K562 (cell line): ENCODE results near the gene RET. TPM values are rescaled to one million over a fixed set of nuclear protein-coding genes. Genes with fewer than 3 reads are reported as not detected.
A peak's percentile ranks its signal among the peaks of the same experiment; 100 is the strongest.

Source experiments
- ATAC-seq: fragments of 200-7000 bp; cut with Tn5 transposase; 3 replicates; pipeline ENCODE4 v1.9.1; 2020; ENCODE audit warnings: moderate library complexity
- BruUV-seq: library from RNA; stranded (reverse); fragments of 400-500 nt; replicated peaks from 2 replicates; lab custom pipeline; 2021; lab: Mats Ljungman, UMichigan
- CTCF ChIA-PET: fragments of 300-600 bp; formaldehyde crosslinking; extraction: SDS; loops from one replicate; lab custom pipeline; 2021; ENCODE audit warnings: low intra/inter-chr PET ratio; lab: Yijun Ruan, JAX
- POLR2A ChIA-PET: fragments of 300-600, 350-650 bp; sonication (Branson Sonifier 250); formaldehyde crosslinking; extraction: SDS; loops from one replicate; lab custom pipeline; 2021; ENCODE audit warnings: antibody characterized with exemption, inconsistent platforms; lab: Yijun Ruan, JAX
- DNase-seq, 4 experiments: peaks; one replicate each; pipeline versions ENCODE4 v3.0.0 to v3.0.0-alpha.2; 2011 to 2018; ENCODE audit warnings: low spot score in 3 of 4, mixed read lengths in 3 of 4; ENCODE audit errors: extremely low read depth in 1 of 4
- FAIRE-seq: peaks from 2 replicates; lab custom pipeline; 2011; peaks lifted over from hg19 to GRCh38; lab: Jason Lieb, UNC
- H2AFZ ChIP-seq: 2 replicates; pipeline ENCODE4 v1.6.0; 2011; ENCODE audit warnings: low read depth, low read length, control low read depth, inconsistent platforms
- H3K27ac ChIP-seq: fragments of 200-600 bp; 3 replicates; pipeline ENCODE4 v1.8.0; 2011; ENCODE audit warnings: low read depth, mild to moderate bottlenecking, control low read depth, inconsistent platforms, low read length, moderate library complexity, mixed read lengths; ENCODE audit errors: extremely low read depth
- H3K27me3 ChIP-seq, 2 experiments: fragments of 300-600 bp in 1 of 2; 2 replicates in 1 of 2; 3 replicates in 1 of 2; pipeline versions ENCODE4 v1.6.0 to v1.8.0; 2011; ENCODE audit warnings: inconsistent platforms in 2 of 2, low read length in 2 of 2, mild to moderate bottlenecking in 1 of 2, mixed read lengths in 1 of 2, moderate library complexity in 1 of 2; ENCODE audit not compliant: control insufficient read depth in 2 of 2, insufficient read depth in 2 of 2
- H3K36me3 ChIP-seq: fragments of 300-600 bp; 3 replicates; pipeline ENCODE4 v1.8.0; 2011; ENCODE audit warnings: mild to moderate bottlenecking, low read length, inconsistent platforms; ENCODE audit not compliant: control insufficient read depth, insufficient read depth
- H3K4me1 ChIP-seq, 2 experiments: fragments of 200-600 bp in 1 of 2; replicated peaks in 1 of 2; 2 replicates in 1 of 2; 3 replicates in 1 of 2; pipeline versions ENCODE4 v1.5.1 to v1.8.0; 2011; ENCODE audit warnings: inconsistent platforms in 2 of 2, low read length in 2 of 2, mild to moderate bottlenecking in 1 of 2, mixed read lengths in 1 of 2, moderate library complexity in 1 of 2; ENCODE audit not compliant: control insufficient read depth in 2 of 2, insufficient read depth in 2 of 2
- H3K4me2 ChIP-seq: 2 replicates; pipeline ENCODE4 v1.6.1; 2011; ENCODE audit warnings: low read length, control low read depth, inconsistent platforms, mixed read lengths; ENCODE audit not compliant: insufficient read depth
- H3K4me3 ChIP-seq: fragments of 200-600 bp; sonication (generic), shearing (Covaris generic); 2 replicates; pipeline ENCODE4 v1.5.1; 2016; ENCODE audit warnings: control low read depth, inconsistent platforms
- H3K79me2 ChIP-seq: fragments of 200-600 bp; 3 replicates; pipeline ENCODE4 v1.8.0; 2011; ENCODE audit warnings: low read length, inconsistent platforms; ENCODE audit not compliant: control insufficient read depth, insufficient read depth
- H3K9ac ChIP-seq, 2 experiments: 2 replicates each; pipeline versions ENCODE4 v1.6.0 to v1.6.1; 2011; ENCODE audit warnings: low read depth in 2 of 2, low read length in 2 of 2, control low read depth in 1 of 2, inconsistent platforms in 1 of 2, mild to moderate bottlenecking in 1 of 2, mixed read lengths in 1 of 2; ENCODE audit not compliant: insufficient read depth in 1 of 2
- H3K9me1 ChIP-seq: one replicate; pipeline ENCODE4 v1.6.0; 2011; ENCODE audit warnings: inconsistent platforms, mild to moderate bottlenecking, low read length, moderate library complexity; ENCODE audit not compliant: control insufficient read depth, insufficient read depth
- H3K9me3 ChIP-seq: replicated peaks from 2 replicates; pipeline ENCODE4 v1.5.1; 2011; ENCODE audit warnings: low read depth, low read length, inconsistent platforms; ENCODE audit not compliant: control insufficient read depth, insufficient read depth
- H4K20me1 ChIP-seq: replicated peaks from 2 replicates; pipeline ENCODE4 v1.6.1; 2011; ENCODE audit warnings: low read length, inconsistent platforms, mixed read lengths; ENCODE audit not compliant: control insufficient read depth, insufficient read depth
- CTCF ChIP-seq, 3 experiments: IDR thresholded peaks in 2 of 3; conservative IDR thresholded peaks in 1 of 3; 2 replicates each; pipeline ENCODE4 v1.5.1; 2011 to 2012; ENCODE audit warnings: low read length in 3 of 3, mild to moderate bottlenecking in 3 of 3, control low read depth in 2 of 3, improper control_type of control experiment in 1 of 3, inconsistent platforms in 1 of 3, low read depth in 1 of 3, mixed read lengths in 1 of 3, moderate library complexity in 1 of 3; ENCODE audit not compliant: insufficient read depth in 2 of 3
- RAD21 ChIP-seq, 2 experiments: fragments of 250-450 bp in 1 of 2; fragments of 450-650 bp in 1 of 2; sonication (Bioruptor Pico) in 1 of 2; formaldehyde crosslinking in 1 of 2; IDR thresholded peaks in 1 of 2; conservative IDR thresholded peaks in 1 of 2; 2 replicates each; pipeline versions ENCODE4 v1.4.0 to v1.8.0; 2020 to 2022; ENCODE audit warnings: mild to moderate bottlenecking in 2 of 2, moderate library complexity in 1 of 2
- REST ChIP-seq, 2 experiments: fragments of 450-650 bp; formaldehyde crosslinking in 1 of 2; IDR thresholded peaks; 2 replicates each; pipeline versions ENCODE4 v1.4.0 to v1.6.1; 2014 to 2020; ENCODE audit warnings: mild to moderate bottlenecking in 2 of 2, borderline replicate concordance in 1 of 2, low read depth in 1 of 2
- SNIP1 ChIP-seq: fragments of 450-650 bp; IDR thresholded peaks from 2 replicates; pipeline ENCODE4 v1.7.1; 2017; ENCODE audit warnings: low read depth, mild to moderate bottlenecking
- ZBTB34 ChIP-seq: fragments of 250-450 bp; sonication (Bioruptor Pico); IDR thresholded peaks from 2 replicates; pipeline ENCODE4 v1.8.0; 2021; ENCODE audit warnings: mild to moderate bottlenecking, moderate library complexity
- WGBS: fragments of 100-300 bp; shearing (Covaris generic); methylation state at CpG from one replicate; pipeline ENCODE4 v1.1.6; 2016; ENCODE audit warnings: low coverage, mixed read lengths; ENCODE audit not compliant: insufficient coverage; ENCODE audit errors: missing lambda C conversion rate; 5-methylcytosine and 5-hydroxymethylcytosine counted together
- in situ Hi-C: fragments of 300-500 bp; cut with MboI; formaldehyde crosslinking; loops from 4 replicates; pipeline ENCODE4 v1.15.0; 2018; ENCODE audit warnings: inconsistent platforms, mixed read lengths
- intact Hi-C: fragments of 100-400 bp; cut with micrococcal nuclease; formaldehyde crosslinking; loops from 2 replicates; pipeline ENCODE4 v1.14.2; 2022
- polyA plus RNA-seq, 8 experiments: library from polyadenylated mRNA; depleted of rRNA in 4 of 8; stranded (reverse) in 5 of 8; unstranded in 3 of 8; fragments of >200 nt; fragmentation: Nextera tagmentation in 2 of 8; fragmentation: Illumina TruSeq in 1 of 8; extraction: Ambion mirVana in 2 of 8; extraction: Trizol in 1 of 8; gene quantifications; 2 replicates each; pipeline versions ENCODE4 v1.2.1 to v1.2.3, GENCODE V29; 2011 to 2014; ENCODE audit warnings: inconsistent platforms in 1 of 8, missing spikeins in 1 of 8
- total RNA-seq, 7 experiments: library from RNA; depleted of rRNA in 6 of 7; stranded (reverse); fragments of >200 nt in 6 of 7; fragmentation: Illumina TruSeq in 2 of 7; extraction: Trizol in 2 of 7; gene quantifications; 2 replicates each; pipeline versions ENCODE4 v1.2.1 to v1.2.3, GENCODE V29; 2011 to 2021; ENCODE audit warnings: low replicate concordance in 1 of 7

Gene RET
- total and polyA plus RNA-seq, 9 of the 15 experiments (the other 6 are each of a cell fraction or from before 2014, with no cell fraction given): 0.04 to 0.05 TPM; not detected in 7

- no TSS peak for BruUV-seq
- H3K27me3 ChIP-seq: peaks cover under 1 to 38% of the 10 kb centered on the region in 2 experiments; a peak in 3 of 5 replicates
- H3K9me3 ChIP-seq: no peaks in the 10 kb centered on the region
- H3K27ac ChIP-seq: no peak overlapping the region
- TF ChIP-seq RAD21 (CRISPR knock-in tag; conservative IDR thresholded peaks at IDR 0.05 in 1 of 2, IDR thresholded peaks at IDR 0.05 in 1 of 2) (peak in 1 of 2 experiments; percentile 24; a peak in 1 of 4 replicates), SNIP1 (no peak), ZBTB34 (CRISPR knock-in tag) (no peak), REST (IDR thresholded peaks at IDR 0.05; ENCODE audit: borderline replicate concordance) (peak; percentile 75), REST (CRISPR knock-in tag; IDR thresholded peaks at IDR 0.05; ENCODE audit: low read depth) (no peak), CTCF (IDR thresholded peaks at IDR 0.05 in 2 of 3, conservative IDR thresholded peaks at IDR 0.05 in 1 of 3; ENCODE audit: insufficient read depth in 2 of 3, low read depth in 1 of 3, low read length in 3 of 3) (peak in 1 of 3 experiments; percentile 21; a peak in 2 of 6 replicates)
- in situ Hi-C loops (no loop called here), intact Hi-C loops (no loop called here)
- no peak for DNase-seq
- no peaks in the 10 kb centered on the region for H3K9me1 ChIP-seq
- ATAC-seq: peak; percentile 71
- POLR2A ChIA-PET: no interaction called here
- H3K4me1 ChIP-seq: no peaks in the 10 kb centered on the region
- H3K36me3 ChIP-seq: no peaks in the 10 kb centered on the region
- H3K9ac ChIP-seq: no peak overlapping the region
- H3K4me3 ChIP-seq: no peak overlapping the region
- WGBS: 0% methylated on average over 12 of the region's 12 CpGs
- FAIRE-seq: no peak
- no peaks in the 10 kb centered on the region for H4K20me1 ChIP-seq
- no peaks in the 10 kb centered on the region for H3K79me2 ChIP-seq
- no peak overlapping the region for H3K4me2 ChIP-seq
- H2AFZ ChIP-seq: no peak overlapping the region
- CTCF ChIA-PET: no interaction called here
Measured at GRCh38 chr10:43093423-43094076, 16.7 kb downstream of the RET start.
